ENCODE results near the gene CCT7. TPM values are rescaled to one million over a fixed set of nuclear protein-coding genes. Genes with fewer than 3 reads are reported as not detected.
"Not testable (repeated sequence)": the region's sequence is repeated elsewhere in the genome, so short reads cannot be mapped to it uniquely, and the experiment has no call there.

The CCT7 gene
- total and polyA plus RNA-seq, 10 donors, result 112 to 184 (median 150) TPM

- no peak overlapping the region for H3K27ac ChIP-seq
- no peak overlapping the region for H3K4me3 ChIP-seq
- peaks cover 5 to 11% (median 9%) of the 10 kb centered on the region in 6 donors for H3K4me1 ChIP-seq
- no peak for DNase-seq
- intact Hi-C loops (cut with DNase I; ENCODE audit: low total_unique reads), result no loop called here
- H3K27me3 ChIP-seq (replicated peaks in 1 of 7), result peaks cover under 1 to 70% (median 25%) of the 10 kb centered on the region in 7 donors
- H3K9me3 ChIP-seq, result no peaks in the 10 kb centered on the region
- TF ChIP-seq POLR2A (IDR thresholded peaks at IDR 0.05) (no peak), POLR2AphosphoS5 (IDR thresholded peaks at IDR 0.05) (no peak), CTCF (IDR thresholded peaks at IDR 0.05 in 8 of 11, conservative IDR thresholded peaks at IDR 0.05 in 3 of 11) (no peak)
- H3K36me3 ChIP-seq, result no peaks in the 10 kb centered on the region
These were observed 36.5 kb upstream of the CCT7 start for GRCh38 chr2:73197579-73197978.

GRCh38 chr2:73200281-73200680, 33.8 kb upstream of the CCT7 start:
- H3K36me3 ChIP-seq; DNase-seq; H3K4me3 ChIP-seq; H3K9me3 ChIP-seq; H3K27ac ChIP-seq; intact Hi-C loops (cut with DNase I; ENCODE audit: low total_unique reads): not testable (repeated sequence)
- peaks cover 8 to 96% (median 44%) of the 10 kb centered on the region in 7 donors for H3K27me3 ChIP-seq (replicated peaks in 1 of 7)
- WGBS, 5 donors, result 73 to 87% (median 81%) methylated on average over 10 of the region's 10 CpGs
- H3K4me1 ChIP-seq, result peaks cover 10 to 20% (median 17%) of the 10 kb centered on the region in 6 donors

- intact Hi-C loops (cut with DNase I; ENCODE audit: low total_unique reads), result no loop called here
- peaks cover 10 to 20% (median 17%) of the 10 kb centered on the region in 6 donors for H3K4me1 ChIP-seq
- peaks cover 8 to 96% (median 44%) of the 10 kb centered on the region in 7 donors for H3K27me3 ChIP-seq (replicated peaks in 1 of 7)
- TF ChIP-seq POLR2A (IDR thresholded peaks at IDR 0.05) (no peak), POLR2AphosphoS5 (IDR thresholded peaks at IDR 0.05) (no peak), CTCF (IDR thresholded peaks at IDR 0.05 in 8 of 11, conservative IDR thresholded peaks at IDR 0.05 in 3 of 11) (no peak)
- no peaks in the 10 kb centered on the region for H3K9me3 ChIP-seq
- no peak for DNase-seq
- WGBS, 5 donors, result 2 to 15% (median 3%) methylated on average over 58 to 87 of the region's 87 CpGs
- H3K4me3 ChIP-seq, result peak within 1 kb of the TSS in 7 of 8 donors; percentile 26 to 59 (median 33)
- H3K36me3 ChIP-seq, result no peaks in the 10 kb centered on the region
- H3K27ac ChIP-seq, result no peak within 1 kb of the TSS
These were observed 31.7 kb upstream of the CCT7 start, which contains the start of gene NOTO for GRCh38 chr2:73202156-73203054. Gene NOTO (plus strand): TSS chr2:73202574. CDS start chr2:73202667, 93 bp downstream.

GRCh38 chr2:73203055-73203681, 30.9 kb upstream of the CCT7 start:
- no peak for TF ChIP-seq CTCF (IDR thresholded peaks at IDR 0.05 in 8 of 11, conservative IDR thresholded peaks at IDR 0.05 in 3 of 11)
- H3K36me3 ChIP-seq, result no peaks in the 10 kb centered on the region
- intact Hi-C loops (cut with DNase I; ENCODE audit: low total_unique reads), result no loop called here
- 5 to 7% (median 6%) methylated on average over 35 to 44 of the region's 44 CpGs for WGBS, 5 donors
- peak overlapping the region in 6 of 8 donors; percentile 26 to 59 (median 34) for H3K4me3 ChIP-seq
- peaks cover 8 to 95% (median 44%) of the 10 kb centered on the region in 7 donors for H3K27me3 ChIP-seq (replicated peaks in 1 of 7)
- no peak overlapping the region for H3K27ac ChIP-seq
- no peaks in the 10 kb centered on the region for H3K9me3 ChIP-seq
- no peak for DNase-seq
- peaks cover 10 to 20% (median 17%) of the 10 kb centered on the region in 6 donors for H3K4me1 ChIP-seq
